ENCODE data around the gene LRPAP1.

GRCh38 chr4:3493720-3494461, 38.3 kb downstream of the LRPAP1 start:
- no peak for TF ChIP-seq PATZ1 (CRISPR knock-in tag; IDR thresholded peaks at IDR 0.05; ENCODE audit: borderline replicate concordance)
- TF ChIP-seq ZFP3 (CRISPR knock-in tag; IDR thresholded peaks at IDR 0.05), result no peak
- no peak for TF ChIP-seq BACH2 (CRISPR knock-in tag; IDR thresholded peaks at IDR 0.05; ENCODE audit: borderline replicate concordance)
- no peak for TF ChIP-seq SNAI2 (CRISPR knock-in tag; IDR thresholded peaks at IDR 0.05)
